Measurements from ENCODE around the gene COX7A2L.

- TF ChIP-seq CTCF (IDR thresholded peaks at IDR 0.05; ENCODE audit: insufficient read depth, low read length, poor library complexity, severe bottlenecking) (no peak), EZH2phosphoT487 (conservative IDR thresholded peaks at IDR 0.05; ENCODE audit: low read length) (no peak)
These were observed 8.0 kb upstream of the COX7A2L start for GRCh38 chr2:42368817-42369531.

All from SU-DHL-6 (cell line).